CD1c-positive myeloid dendritic cell (primary cell): ENCODE results near the gene CDK15.
"Not testable (repeated sequence)": the region's sequence is repeated elsewhere in the genome, so short reads cannot be mapped to it uniquely, and the experiment has no call there.

ENCODE experiments used
- DNase-seq: peaks from one replicate; pipeline ENCODE4 v3.0.0-alpha.2; 2016; ENCODE audit errors: extremely low spot score

Gene CDK15

GRCh38 chr2:201806442-201807170, at the start of gene CDK15:
TSS of gene CDK15 (plus strand) at chr2:201806537. CDS start at chr2:201806665, 128 bp downstream.
- no peak for DNase-seq

- no peak for DNase-seq
Observed at GRCh38 chr2:201758234-201758633, 48.1 kb upstream of the CDK15 start.

- DNase-seq = no peak
Observed at GRCh38 chr2:201758873-201759272, 47.5 kb upstream of the CDK15 start.

GRCh38 chr2:201759567-201759966, 46.8 kb upstream of the CDK15 start:
- DNase-seq = no peak

GRCh38 chr2:201761101-201761500, 45.2 kb upstream of the CDK15 start:
- no peak for DNase-seq

GRCh38 chr2:201764469-201764868, 41.9 kb upstream of the CDK15 start:
- not testable (repeated sequence) for DNase-seq

- DNase-seq = no peak
Observed at GRCh38 chr2:201765799-201766198, 40.5 kb upstream of the CDK15 start.

GRCh38 chr2:201768918-201769317, 37.4 kb upstream of the CDK15 start:
- no peak for DNase-seq

- DNase-seq = no peak
Observed at GRCh38 chr2:201769666-201770373, 36.5 kb upstream of the CDK15 start.

GRCh38 chr2:201773990-201774389, 32.3 kb upstream of the CDK15 start:
- no peak for DNase-seq

GRCh38 chr2:201774546-201774945, 31.8 kb upstream of the CDK15 start:
- no peak for DNase-seq

- no peak for DNase-seq
Observed at GRCh38 chr2:201775326-201775725, 31.0 kb upstream of the CDK15 start.

- DNase-seq = no peak
Observed at GRCh38 chr2:201777043-201777442, 29.3 kb upstream of the CDK15 start.

GRCh38 chr2:201777869-201778268, 28.5 kb upstream of the CDK15 start:
- no peak for DNase-seq

GRCh38 chr2:201779901-201780673, 26.2 kb upstream of the CDK15 start:
- DNase-seq = no peak

- DNase-seq = peak; percentile 94
Observed at GRCh38 chr2:201780674-201781493, 25.5 kb upstream of the CDK15 start, which contains the start of gene ALS2. TSS of gene ALS2 (minus strand) at chr2:201780933. CDS start at chr2:201768885, 12,048 bp downstream.

GRCh38 chr2:201781557-201782051, 24.7 kb upstream of the CDK15 start:
- peak; percentile 2 for DNase-seq

GRCh38 chr2:201784563-201784962, 21.8 kb upstream of the CDK15 start:
- DNase-seq = no peak

- DNase-seq = no peak
Observed at GRCh38 chr2:201785135-201785534, 21.2 kb upstream of the CDK15 start.

- DNase-seq = no peak
Observed at GRCh38 chr2:201786471-201786870, 19.9 kb upstream of the CDK15 start.

GRCh38 chr2:201788371-201788770, 18.0 kb upstream of the CDK15 start:
- no peak for DNase-seq
